Measurements from ENCODE around the gene SIRT6.
"Not testable (repeated sequence)": the region's sequence is repeated elsewhere in the genome, so short reads cannot be mapped to it uniquely, and the experiment has no call there.

Gene SIRT6

DNA sequence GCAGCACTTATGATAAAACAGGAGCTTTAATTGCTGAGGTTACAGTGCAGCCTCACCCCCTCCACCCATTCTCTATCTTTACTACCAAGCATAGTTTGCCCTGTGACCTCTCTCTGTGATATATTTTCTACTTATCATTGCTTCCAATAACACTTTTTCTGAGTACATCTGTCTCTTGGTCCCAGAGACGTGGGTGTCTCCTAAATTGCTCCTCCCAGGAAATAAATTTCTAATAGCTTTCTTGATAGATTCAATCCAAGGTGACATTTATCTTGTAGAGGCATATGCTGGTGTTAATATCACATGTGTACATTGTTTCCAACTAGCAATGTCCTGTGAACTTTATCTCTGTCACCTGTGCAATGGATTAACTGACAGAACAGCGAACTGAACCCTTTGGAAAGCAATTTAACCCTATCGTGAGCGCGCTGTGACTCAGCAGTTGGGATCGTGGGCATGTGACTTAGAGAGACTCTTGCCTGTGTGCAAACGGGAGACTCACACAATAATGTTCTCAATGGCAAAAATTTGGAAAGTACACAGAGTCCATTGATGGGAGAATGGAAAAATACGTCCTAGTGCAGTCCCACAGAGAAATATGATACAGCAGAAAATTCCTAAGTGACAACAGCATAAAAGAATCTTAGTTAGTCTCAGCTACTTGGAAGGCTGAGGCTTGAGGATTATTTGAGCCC is 51.5 kb downstream of the SIRT6 start (continued):
- TF ChIP-seq, protein P1, sequence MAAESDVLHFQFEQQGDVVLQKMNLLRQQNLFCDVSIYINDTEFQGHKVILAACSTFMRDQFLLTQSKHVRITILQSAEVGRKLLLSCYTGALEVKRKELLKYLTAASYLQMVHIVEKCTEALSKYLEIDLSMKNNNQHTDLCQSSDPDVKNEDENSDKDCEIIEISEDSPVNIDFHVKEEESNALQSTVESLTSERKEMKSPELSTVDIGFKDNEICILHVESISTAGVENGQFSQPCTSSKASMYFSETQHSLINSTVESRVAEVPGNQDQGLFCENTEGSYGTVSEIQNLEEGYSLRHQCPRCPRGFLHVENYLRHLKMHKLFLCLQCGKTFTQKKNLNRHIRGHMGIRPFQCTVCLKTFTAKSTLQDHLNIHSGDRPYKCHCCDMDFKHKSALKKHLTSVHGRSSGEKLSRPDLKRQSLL (tag by site-specific recombination; IDR thresholded peaks at IDR 0.05) = no peak

DNA sequence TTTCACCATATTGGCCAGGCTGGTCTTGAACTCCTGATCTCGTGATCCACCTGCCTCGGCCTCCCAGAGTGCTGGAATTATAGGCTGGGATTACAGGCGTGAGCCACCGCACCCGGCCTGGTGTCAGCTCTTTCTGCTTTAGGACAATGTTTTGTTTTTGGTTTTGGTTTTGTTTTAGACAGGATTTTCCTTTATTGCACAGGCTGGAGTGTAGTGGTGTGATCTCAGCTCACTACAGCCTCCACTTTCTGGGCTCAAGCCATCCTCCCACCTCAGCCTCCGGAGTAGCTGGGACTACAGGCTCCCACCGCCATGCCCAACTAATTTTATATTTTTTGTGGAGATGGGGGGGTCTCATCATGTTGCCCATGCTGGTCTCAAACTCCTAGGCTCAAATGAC is 53.3 kb downstream of the SIRT6 start:
- H3K4me3 ChIP-seq (ENCODE audit: low read depth, low read length); H3K4me1 ChIP-seq (ENCODE audit: control insufficient read depth, insufficient read depth, low read length); H3K9me3 ChIP-seq (ENCODE audit: control insufficient read depth, insufficient read depth, low read depth, low read length); H3K36me3 ChIP-seq (ENCODE audit: control insufficient read depth in 2 of 2, insufficient read depth in 1 of 2, low read length in 2 of 2); H3K27ac ChIP-seq (ENCODE audit: extremely low read depth, low read depth, low read length); POLR2A ChIA-PET: not testable (repeated sequence)
- 0 out of 2 replicates have a peak, but pooled peaks have one; percentile 9 for TF ChIP-seq ZNF394 (tag by site-specific recombination; IDR thresholded peaks at IDR 0.05; ENCODE audit: borderline replicate concordance)
- CTCF ChIA-PET = interaction anchor here (5.2 kb wide), 1 partner anchor 11 kb away, joined by 47 read pairs; no protein-coding TSS in a partner anchor

DNA sequence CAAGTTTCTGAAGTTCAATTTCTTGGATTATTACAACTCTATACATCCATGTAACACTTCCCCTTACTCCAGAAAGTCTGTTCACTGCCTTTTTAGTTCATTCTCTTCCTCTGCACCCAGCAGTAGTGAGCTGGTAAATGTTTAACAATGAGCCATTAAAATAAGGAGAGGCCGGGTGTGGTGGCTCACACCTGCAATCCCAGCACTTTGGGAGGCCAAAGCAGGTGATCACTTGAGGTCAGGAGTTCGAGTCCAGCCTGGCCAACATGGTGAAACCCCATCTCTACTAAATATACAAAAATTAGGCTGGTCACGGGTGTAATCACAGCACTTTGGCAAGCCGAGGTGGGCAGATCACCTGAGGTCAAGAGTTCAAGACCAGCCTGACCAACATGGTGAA is 55.0 kb downstream of the SIRT6 start:
- H3K9me3 ChIP-seq (ENCODE audit: control insufficient read depth, insufficient read depth, low read depth, low read length); H3K27ac ChIP-seq (ENCODE audit: extremely low read depth, low read depth, low read length); H3K4me3 ChIP-seq (ENCODE audit: low read depth, low read length); H3K4me1 ChIP-seq (ENCODE audit: control insufficient read depth, insufficient read depth, low read length); POLR2A ChIA-PET; H3K36me3 ChIP-seq (ENCODE audit: control insufficient read depth in 2 of 2, insufficient read depth in 1 of 2, low read length in 2 of 2): not testable (repeated sequence)
- 0 out of 2 replicates have a peak, but pooled peaks have one; percentile 24 for TF ChIP-seq BCL11B (tag by site-specific recombination; IDR thresholded peaks at IDR 0.05; ENCODE audit: low read depth)
- CTCF ChIA-PET = interaction anchor here (5.2 kb wide), 1 partner anchor 13 kb away, joined by 47 read pairs; no protein-coding TSS in a partner anchor

DNA sequence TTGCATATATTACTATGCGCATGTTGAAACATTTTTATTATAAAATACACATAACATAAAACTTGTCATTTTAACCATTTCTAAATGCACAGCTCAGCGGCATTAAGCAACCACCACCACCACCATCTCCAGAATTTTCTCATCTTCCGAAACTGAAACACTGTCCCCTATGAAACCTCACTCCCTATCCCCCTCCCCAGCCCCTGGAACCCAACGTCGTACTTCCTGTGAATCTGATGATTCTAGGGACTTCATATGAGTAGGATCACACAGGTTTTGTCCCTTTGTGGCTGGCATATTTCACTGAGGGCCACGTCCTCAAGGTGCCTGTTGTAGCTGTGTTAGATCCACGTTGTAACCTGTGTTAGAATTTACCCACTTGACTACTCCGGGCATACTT is 57.7 kb downstream of the SIRT6 start:
- CTCF ChIA-PET = interaction anchor here (0.6 to 1.0 kb wide), 2 partner anchors 15 to 816 kb away, joined by 3 read pairs; no protein-coding TSS in a partner anchor
- Histone ChIP-seq H3K27ac (ENCODE audit: extremely low read depth, low read depth, low read length) (no peak overlapping the region), H3K36me3 (ENCODE audit: control insufficient read depth in 2 of 2, insufficient read depth in 1 of 2, low read length in 2 of 2) (peaks cover 0 to 14% of the 10 kb centered on the region in 2 experiments; a peak in 1 of 3 replicates), H3K9me3 (ENCODE audit: control insufficient read depth, insufficient read depth, low read depth, low read length) (no peaks in the 10 kb centered on the region), H3K4me1 (ENCODE audit: control insufficient read depth, insufficient read depth, low read length) (peaks cover 6% of the 10 kb centered on the region; the same call in 1 of the 2 replicates), H3K4me3 (ENCODE audit: low read depth, low read length) (no peak overlapping the region)
- POLR2A ChIA-PET = no interaction called here
- TF ChIP-seq ZNF335 (tag by site-specific recombination; conservative IDR thresholded peaks at IDR 0.05) = peak; percentile 69; the same call in 1 of the 2 replicates
- TF ChIP-seq, protein P2, sequence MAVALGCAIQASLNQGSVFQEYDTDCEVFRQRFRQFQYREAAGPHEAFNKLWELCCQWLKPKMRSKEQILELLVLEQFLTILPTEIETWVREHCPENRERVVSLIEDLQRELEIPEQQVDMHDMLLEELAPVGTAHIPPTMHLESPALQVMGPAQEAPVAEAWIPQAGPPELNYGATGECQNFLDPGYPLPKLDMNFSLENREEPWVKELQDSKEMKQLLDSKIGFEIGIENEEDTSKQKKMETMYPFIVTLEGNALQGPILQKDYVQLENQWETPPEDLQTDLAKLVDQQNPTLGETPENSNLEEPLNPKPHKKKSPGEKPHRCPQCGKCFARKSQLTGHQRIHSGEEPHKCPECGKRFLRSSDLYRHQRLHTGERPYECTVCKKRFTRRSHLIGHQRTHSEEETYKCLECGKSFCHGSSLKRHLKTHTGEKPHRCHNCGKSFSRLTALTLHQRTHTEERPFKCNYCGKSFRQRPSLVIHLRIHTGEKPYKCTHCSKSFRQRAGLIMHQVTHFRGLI (tag by site-specific recombination; IDR thresholded peaks at IDR 0.05) = no peak

Data from HEK293 (cell line).